GM19468 (cell line): ENCODE results near the gene MTFMT.
"Not testable (repeated sequence)": the region's sequence is repeated elsewhere in the genome, so short reads cannot be mapped to it uniquely, and the experiment has no call there.

Experiments
- ATAC-seq: cut with Tn5 transposase; IDR thresholded peaks from one replicate; pipeline ENCODE4 v1.9.1; 2021; ENCODE audit warnings: mild to moderate bottlenecking, moderate library complexity, moderate number of reproducible peaks; ENCODE audit not compliant: unreplicated experiment; ENCODE audit errors: extremely low read depth

Gene MTFMT

DNA sequence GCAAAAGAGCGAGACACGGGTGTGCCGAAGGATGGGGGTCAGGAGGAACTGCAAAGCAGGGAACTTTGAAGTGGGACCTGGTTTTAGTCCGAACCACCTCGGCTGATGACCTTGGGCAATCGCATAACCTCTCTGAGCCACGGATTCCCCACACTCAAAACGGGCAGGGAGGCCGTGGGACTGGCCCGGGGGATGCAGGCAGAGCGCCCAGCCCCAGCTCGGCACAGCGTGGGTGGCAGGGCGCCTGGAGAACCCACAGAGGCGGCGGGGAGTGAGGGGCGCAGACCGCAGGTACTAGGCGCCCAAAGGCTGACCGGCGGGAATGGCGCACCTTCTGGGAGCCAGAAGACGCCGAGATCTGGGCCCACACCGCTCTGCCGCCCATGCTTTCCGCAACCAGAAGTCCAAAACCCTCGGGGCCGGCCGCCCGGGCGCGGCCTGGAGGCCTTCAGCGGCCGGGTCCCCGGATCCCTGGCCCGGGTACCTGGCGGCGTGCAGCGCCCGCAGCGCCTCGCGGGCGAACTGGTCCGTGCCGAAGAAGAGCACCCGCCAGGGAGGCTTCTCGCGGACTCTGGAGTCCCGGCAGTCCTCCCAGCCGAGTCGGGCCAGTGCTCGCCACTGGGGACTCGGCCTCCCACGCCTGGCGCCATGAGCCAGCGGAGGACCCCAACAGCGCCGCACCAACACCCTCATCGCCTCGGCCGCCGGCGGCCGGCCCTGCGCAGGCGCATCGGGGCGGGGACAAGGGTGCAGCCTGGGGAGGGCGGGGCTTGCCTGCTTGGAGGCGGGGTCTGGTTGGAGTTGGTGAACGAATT, at the start of gene MTFMT:
MTFMT (minus strand) TSS at position 719 of the 815 bp plus-strand sequence; CDS start at position 693, 26 bp downstream.
- ATAC-seq = no peak

DNA sequence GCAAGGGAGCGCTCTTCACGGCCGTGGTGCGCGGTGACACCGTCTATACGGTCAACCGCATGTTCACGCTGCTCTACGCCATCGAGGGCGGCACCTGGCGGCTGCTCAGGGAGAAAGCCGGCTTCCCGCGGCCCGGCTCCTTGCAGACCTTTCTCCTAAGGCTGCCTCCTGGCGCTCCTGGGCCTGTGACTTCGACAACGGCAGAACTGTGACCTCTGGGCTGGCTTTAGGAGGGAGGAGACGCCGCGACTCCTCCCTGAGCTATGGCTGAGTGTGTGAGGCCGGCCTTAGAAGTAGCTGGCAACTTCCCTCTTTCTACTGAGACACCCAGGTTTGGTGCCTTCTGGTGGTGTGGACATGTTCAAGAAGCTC, 48.5 kb upstream of the MTFMT start:
- no peak for ATAC-seq

DNA sequence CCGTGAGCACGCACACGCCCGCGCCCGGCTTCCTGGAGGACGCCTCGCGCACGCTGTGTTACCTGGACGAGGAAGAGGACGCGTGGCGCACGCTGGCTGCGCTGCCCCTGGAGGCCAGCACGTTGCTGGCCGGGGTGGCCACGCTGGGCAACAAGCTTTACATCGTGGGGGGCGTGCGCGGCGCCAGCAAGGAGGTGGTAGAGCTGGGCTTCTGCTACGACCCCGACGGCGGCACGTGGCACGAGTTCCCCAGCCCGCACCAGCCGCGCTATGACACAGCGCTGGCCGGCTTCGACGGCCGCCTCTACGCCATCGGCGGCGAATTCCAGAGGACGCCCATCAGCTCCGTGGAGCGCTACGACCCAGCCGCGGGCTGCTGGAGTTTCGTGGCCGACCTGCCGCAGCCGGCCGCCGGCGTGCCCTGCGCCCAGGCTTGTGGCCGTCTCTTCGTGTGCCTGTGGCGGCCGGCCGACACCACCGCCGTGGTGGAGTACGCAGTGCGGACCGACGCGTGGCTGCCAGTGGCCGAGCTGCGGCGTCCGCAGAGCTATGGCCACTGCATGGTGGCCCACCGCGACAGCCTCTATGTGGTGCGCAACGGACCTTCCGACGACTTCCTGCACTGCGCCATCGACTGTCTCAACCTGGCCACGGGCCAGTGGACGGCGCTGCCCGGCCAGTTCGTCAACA, 48.0 kb upstream of the MTFMT start:
- ATAC-seq = no peak

GRCh38 chr15:65076486-65077290, 47.2 kb upstream of the MTFMT start, which contains the start of gene KBTBD13:
KBTBD13 (plus strand) TSS chr15:65076746; CDS start chr15:65076816, 70 bp downstream.
- no peak for ATAC-seq

GRCh38 chr15:65075607-65076395, 46.4 kb upstream of the MTFMT start:
- ATAC-seq = not testable (repeated sequence)

- not testable (repeated sequence) for ATAC-seq
These were observed 45.5 kb upstream of the MTFMT start for GRCh38 chr15:65074946-65075345.

- no peak for ATAC-seq
These were observed 43.2 kb upstream of the MTFMT start for GRCh38 chr15:65072617-65073016.

DNA sequence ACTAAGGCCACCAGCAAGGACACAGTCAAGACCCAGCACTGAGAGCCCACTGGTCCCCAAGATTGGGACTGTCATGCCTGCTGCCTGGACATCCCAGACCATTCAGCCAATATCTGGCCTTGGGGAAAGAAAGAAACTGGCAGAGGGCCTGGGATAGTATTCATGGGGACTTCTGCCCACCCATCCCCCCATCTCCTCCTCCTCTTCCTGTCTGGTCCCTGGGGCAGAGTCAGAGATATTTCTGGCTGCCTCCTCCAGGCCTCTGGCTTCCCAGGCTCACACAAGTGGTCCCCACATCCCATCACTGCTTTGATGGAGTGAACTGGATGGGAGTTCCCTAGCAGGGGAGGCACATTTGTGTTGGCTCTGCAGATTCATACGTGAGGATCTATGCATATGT, 42.6 kb upstream of the MTFMT start:
- no peak for ATAC-seq

- no peak for ATAC-seq
These were observed 42.0 kb upstream of the MTFMT start for GRCh38 chr15:65071381-65071811.

- no peak for ATAC-seq
These were observed 40.5 kb upstream of the MTFMT start for GRCh38 chr15:65069779-65070546.

DNA sequence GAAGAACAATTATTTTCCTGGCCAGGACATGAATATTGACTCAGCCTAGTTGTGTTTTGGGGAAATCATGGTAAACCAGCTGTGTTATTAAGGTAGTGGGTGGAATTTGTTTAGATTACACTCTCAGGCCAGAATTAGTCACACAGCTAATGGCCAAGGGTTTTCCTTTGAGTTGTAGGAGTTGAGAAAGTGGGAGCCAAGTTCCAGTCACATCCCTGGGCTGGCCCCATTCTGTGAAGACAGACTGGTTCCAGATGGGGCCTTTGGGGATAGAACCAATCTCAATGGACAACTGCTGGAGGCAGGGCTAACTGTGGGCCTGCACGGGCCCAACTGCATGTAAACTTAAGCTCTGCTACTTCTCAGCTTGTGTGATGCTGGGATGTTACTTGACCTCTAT, 39.7 kb upstream of the MTFMT start:
- no peak for ATAC-seq

DNA sequence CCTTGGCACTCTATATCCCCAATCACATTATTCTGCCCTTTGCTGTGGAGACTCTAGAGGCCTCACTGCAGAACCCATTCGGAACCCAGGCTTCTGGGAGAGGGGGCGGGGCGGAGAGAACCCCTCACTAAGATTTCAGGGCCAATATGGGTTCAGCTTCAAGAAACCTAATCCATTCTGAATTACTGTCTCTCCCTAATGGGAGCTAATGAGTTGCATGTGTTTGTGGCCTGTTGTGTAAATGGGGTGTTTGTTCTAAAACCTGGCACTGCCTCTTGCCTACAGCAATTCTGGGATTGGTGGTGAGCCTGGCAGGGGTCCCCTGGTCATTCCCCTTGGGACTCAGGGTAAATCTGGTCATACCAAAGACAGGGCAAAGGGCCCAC, 39.0 kb upstream of the MTFMT start:
- ATAC-seq = no peak

DNA sequence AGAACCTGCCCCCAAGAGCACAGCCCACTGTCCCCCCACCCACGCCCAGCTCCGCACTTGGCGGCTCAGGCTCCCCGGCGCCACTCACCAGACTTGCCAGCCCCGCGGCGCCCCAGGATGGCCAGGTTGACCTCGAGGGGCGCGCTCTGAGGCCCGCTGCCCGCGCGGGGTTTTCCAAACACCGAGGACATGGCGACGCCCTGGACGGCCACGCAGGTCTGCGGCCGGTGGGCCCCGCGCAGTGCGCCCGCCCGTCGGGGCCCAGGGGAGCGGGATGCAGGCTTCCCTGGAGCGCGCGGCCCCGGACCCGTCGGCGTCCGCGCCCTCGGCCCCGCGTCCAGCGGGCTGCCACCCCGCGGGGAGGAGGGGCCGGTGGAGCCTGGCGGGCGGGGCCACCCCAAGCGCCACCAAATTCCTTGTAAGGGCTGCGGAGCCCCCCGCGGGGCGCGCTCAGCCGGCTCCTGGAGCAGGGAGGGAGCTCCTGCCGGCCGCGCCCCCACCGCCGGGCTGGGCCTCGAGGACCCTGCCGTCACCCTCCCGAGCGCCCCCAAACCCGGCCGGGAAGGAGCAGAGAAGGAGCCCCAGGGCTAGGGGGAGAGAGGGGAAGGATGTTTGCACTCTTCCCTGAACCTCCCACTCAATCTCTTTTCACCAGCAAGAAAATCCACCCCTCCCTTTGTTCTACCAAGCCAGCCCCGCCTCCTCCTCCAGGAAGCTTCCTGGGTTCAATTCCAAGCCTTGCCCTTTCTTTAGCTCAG, 38.4 kb upstream of the MTFMT start, which contains the start of gene RASL12:
RASL12 (minus strand) TSS at position 347 of the 758 bp plus-strand sequence; CDS start at position 191, 156 bp downstream.
- no peak for ATAC-seq

- no peak for ATAC-seq
These were observed 37.8 kb upstream of the MTFMT start for GRCh38 chr15:65067317-65067644.

DNA sequence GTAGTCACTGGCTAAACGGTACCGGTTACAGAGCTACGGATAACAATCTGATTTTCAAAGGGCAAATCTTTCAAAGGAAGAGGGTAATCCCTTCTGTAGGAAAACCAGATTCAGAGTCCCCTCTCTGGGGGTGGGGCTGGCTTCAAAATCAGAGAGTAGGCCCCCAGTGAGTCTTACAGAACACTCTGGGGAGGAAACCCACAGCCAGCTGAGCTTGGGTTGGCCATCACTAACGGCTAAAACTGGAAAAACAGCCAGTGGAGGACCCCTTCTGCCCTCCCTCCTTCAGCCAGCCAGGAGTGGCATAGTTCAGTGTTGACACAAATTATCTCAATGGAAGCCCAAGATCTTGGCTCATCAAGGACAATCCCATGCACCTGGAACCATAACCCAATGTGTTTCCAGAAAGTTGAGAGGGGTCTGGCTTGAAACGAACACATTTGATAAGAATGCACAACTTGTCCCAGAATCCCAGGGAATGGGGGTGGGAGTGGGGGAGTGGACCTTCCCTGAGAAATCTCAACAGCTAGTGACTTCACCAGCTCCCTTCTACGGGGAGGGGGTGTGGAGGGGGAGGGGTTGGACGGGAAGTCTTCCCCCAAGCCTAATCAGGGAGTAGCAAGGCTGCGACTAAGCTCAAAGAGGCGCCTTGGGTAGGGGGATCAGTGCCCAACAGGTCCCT, 37.3 kb upstream of the MTFMT start:
- ATAC-seq = no peak

- no peak for ATAC-seq
These were observed 36.7 kb upstream of the MTFMT start for GRCh38 chr15:65066001-65066634.

DNA sequence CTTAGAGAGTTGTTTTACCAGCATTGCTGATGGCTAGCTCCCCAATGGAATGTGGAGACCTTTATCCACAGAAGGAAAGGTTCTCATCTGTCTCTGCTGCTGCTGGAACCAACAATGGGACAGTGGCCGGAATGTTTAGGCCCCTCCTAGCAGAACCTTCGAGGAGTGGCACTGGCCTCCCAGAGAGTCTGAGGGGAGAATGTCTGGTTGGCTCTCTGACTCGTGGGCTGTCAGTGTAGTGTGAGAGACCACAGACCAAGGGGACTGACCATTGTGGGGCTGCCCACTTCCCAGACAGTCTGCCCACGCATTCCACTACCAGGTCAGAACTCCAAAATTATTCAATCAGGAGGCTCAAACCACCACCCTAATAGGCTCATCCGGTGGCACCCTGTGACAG, 33.3 kb upstream of the MTFMT start:
- no peak for ATAC-seq
